Upper lobe of left lung (tissue), 4 donors: ENCODE data around the gene PKNOX2.

ENCODE experiments used
- EP300 ChIP-seq, 4 donors: sonication (generic); formaldehyde crosslinking; IDR thresholded peaks; one replicate each; pipeline ENCODE4 v1.5.1; 2017; ENCODE audit warnings: antibody characterized with exemption in 4 of 4, control low read depth in 2 of 4
- POLR2A ChIP-seq, 4 donors: fragments of 450-650 bp; IDR thresholded peaks; one replicate each; pipeline ENCODE4 v1.5.1; 2016 to 2017; ENCODE audit warnings: antibody characterized with exemption in 4 of 4, mild to moderate bottlenecking in 2 of 4
- POLR2AphosphoS5 ChIP-seq, 2 donors: sonication (generic); formaldehyde crosslinking; IDR thresholded peaks; one replicate each; pipeline ENCODE4 v1.5.1; 2017; ENCODE audit warnings: antibody characterized with exemption in 2 of 2
- TF ChIP-seq, protein P1 (sequence below), 6 experiments: fragments of 450-650 bp in 4 of 6; fragments of 200-600 bp in 2 of 6; sonication (generic) in 2 of 6; IDR thresholded peaks; one replicate each; pipeline ENCODE4 v1.5.1; 2016 to 2019; ENCODE audit warnings: antibody characterized with exemption in 6 of 6

- TF ChIP-seq POLR2A (IDR thresholded peaks at IDR 0.05), result no peak
- TF ChIP-seq, protein P1, sequence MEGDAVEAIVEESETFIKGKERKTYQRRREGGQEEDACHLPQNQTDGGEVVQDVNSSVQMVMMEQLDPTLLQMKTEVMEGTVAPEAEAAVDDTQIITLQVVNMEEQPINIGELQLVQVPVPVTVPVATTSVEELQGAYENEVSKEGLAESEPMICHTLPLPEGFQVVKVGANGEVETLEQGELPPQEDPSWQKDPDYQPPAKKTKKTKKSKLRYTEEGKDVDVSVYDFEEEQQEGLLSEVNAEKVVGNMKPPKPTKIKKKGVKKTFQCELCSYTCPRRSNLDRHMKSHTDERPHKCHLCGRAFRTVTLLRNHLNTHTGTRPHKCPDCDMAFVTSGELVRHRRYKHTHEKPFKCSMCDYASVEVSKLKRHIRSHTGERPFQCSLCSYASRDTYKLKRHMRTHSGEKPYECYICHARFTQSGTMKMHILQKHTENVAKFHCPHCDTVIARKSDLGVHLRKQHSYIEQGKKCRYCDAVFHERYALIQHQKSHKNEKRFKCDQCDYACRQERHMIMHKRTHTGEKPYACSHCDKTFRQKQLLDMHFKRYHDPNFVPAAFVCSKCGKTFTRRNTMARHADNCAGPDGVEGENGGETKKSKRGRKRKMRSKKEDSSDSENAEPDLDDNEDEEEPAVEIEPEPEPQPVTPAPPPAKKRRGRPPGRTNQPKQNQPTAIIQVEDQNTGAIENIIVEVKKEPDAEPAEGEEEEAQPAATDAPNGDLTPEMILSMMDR (IDR thresholded peaks at IDR 0.05), result peak in 2 of 6 experiments; percentile 22 to 28
- no peak for TF ChIP-seq POLR2AphosphoS5 (IDR thresholded peaks at IDR 0.05)
- no peak for TF ChIP-seq EP300 (IDR thresholded peaks at IDR 0.05)
Measured at GRCh38 chr11:125433454-125434121, 269.0 kb downstream of the PKNOX2 start.
